AG04450 (cell line): ENCODE data around the gene PLEKHH1. TPM values are rescaled to one million over a fixed set of nuclear protein-coding genes. Genes with fewer than 3 reads are reported as not detected.

Source experiments
- CTCF ChIA-PET: fragments of 300-600, 350-600 bp; formaldehyde crosslinking; extraction: SDS; loops from one replicate; lab custom pipeline; 2022; ENCODE audit warnings: antibody characterized with exemption, inconsistent platforms; lab: Charles Lee
- POLR2A ChIA-PET: fragments of 350-600 bp; formaldehyde crosslinking; extraction: SDS; loops from one replicate; lab custom pipeline; 2021; ENCODE audit warnings: antibody characterized with exemption, inconsistent platforms; lab: Yijun Ruan, JAX
- DNase-seq: peaks from one replicate; pipeline ENCODE4 v3.0.0-alpha.2; 2011; ENCODE audit warnings: low read depth, low spot score
- H3K27ac ChIP-seq: one replicate; pipeline ENCODE4 v1.5.1; 2012; ENCODE audit warnings: low read depth, low read length, control low read depth
- H3K27me3 ChIP-seq: one replicate; pipeline ENCODE4 v1.6.0; 2012; ENCODE audit warnings: low read length; ENCODE audit not compliant: control insufficient read depth, insufficient read depth
- H3K4me3 ChIP-seq: 2 replicates; pipeline ENCODE4 v1.5.1; 2011; ENCODE audit warnings: mild to moderate bottlenecking, low read depth, low read length, control low read depth
- H3K9me3 ChIP-seq: 2 replicates; pipeline ENCODE4 v1.5.1; 2012; ENCODE audit warnings: low read length; ENCODE audit not compliant: control insufficient read depth, insufficient read depth
- polyA plus RNA-seq: library from polyadenylated mRNA; depleted of rRNA; stranded (reverse); fragments of >200 nt; gene quantifications from 2 replicates; pipeline ENCODE4 v1.2.3, GENCODE V29; 2011
- TF ChIP-seq, protein P1 (sequence below): IDR thresholded peaks from 2 replicates; pipeline ENCODE4 v1.5.1; 2011; ENCODE audit warnings: low read depth, low read length, control low read depth, inconsistent platforms

Gene PLEKHH1
- polyA plus RNA-seq, 1 experiment = 0.19 TPM

GRCh38 chr14:67505254-67505653, 27.8 kb upstream of the PLEKHH1 start:
- ChIA-PET CTCF (no interaction called here), POLR2A (no interaction called here)
- H3K27ac ChIP-seq = no peak overlapping the region
- no peak overlapping the region for H3K4me3 ChIP-seq
- H3K9me3 ChIP-seq = no peaks in the 10 kb centered on the region
- peaks cover 8% of the 10 kb centered on the region for H3K27me3 ChIP-seq
- no peak for DNase-seq
- TF ChIP-seq, protein P1, sequence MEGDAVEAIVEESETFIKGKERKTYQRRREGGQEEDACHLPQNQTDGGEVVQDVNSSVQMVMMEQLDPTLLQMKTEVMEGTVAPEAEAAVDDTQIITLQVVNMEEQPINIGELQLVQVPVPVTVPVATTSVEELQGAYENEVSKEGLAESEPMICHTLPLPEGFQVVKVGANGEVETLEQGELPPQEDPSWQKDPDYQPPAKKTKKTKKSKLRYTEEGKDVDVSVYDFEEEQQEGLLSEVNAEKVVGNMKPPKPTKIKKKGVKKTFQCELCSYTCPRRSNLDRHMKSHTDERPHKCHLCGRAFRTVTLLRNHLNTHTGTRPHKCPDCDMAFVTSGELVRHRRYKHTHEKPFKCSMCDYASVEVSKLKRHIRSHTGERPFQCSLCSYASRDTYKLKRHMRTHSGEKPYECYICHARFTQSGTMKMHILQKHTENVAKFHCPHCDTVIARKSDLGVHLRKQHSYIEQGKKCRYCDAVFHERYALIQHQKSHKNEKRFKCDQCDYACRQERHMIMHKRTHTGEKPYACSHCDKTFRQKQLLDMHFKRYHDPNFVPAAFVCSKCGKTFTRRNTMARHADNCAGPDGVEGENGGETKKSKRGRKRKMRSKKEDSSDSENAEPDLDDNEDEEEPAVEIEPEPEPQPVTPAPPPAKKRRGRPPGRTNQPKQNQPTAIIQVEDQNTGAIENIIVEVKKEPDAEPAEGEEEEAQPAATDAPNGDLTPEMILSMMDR = no peak

- Histone ChIP-seq H3K4me3 (no peak overlapping the region), H3K27ac (no peak overlapping the region), H3K9me3 (no peaks in the 10 kb centered on the region), H3K27me3 (peaks cover 26% of the 10 kb centered on the region)
- DNase-seq = no peak
- TF ChIP-seq, protein P1 = no peak
- POLR2A ChIA-PET = no interaction called here
- CTCF ChIA-PET = interaction anchor here (1.3 to 6.6 kb wide), 2 partner anchors 17 to 195 kb away, joined by 5 to 32 read pairs; no protein-coding TSS in a partner anchor
Observed at GRCh38 chr14:67508956-67509355, 24.1 kb upstream of the PLEKHH1 start.

GRCh38 chr14:67510121-67510520, 23.0 kb upstream of the PLEKHH1 start:
- TF ChIP-seq, protein P1 = no peak
- no peak for DNase-seq
- no peak overlapping the region for H3K27ac ChIP-seq
- H3K27me3 ChIP-seq = peaks cover 33% of the 10 kb centered on the region
- no peaks in the 10 kb centered on the region for H3K9me3 ChIP-seq
- CTCF ChIA-PET = interaction anchor here (0.9 to 6.6 kb wide), 2 partner anchors 16 to 61 kb away, joined by 5 to 32 read pairs; no protein-coding TSS in a partner anchor
- POLR2A ChIA-PET = no interaction called here
- H3K4me3 ChIP-seq = no peak overlapping the region

DNA sequence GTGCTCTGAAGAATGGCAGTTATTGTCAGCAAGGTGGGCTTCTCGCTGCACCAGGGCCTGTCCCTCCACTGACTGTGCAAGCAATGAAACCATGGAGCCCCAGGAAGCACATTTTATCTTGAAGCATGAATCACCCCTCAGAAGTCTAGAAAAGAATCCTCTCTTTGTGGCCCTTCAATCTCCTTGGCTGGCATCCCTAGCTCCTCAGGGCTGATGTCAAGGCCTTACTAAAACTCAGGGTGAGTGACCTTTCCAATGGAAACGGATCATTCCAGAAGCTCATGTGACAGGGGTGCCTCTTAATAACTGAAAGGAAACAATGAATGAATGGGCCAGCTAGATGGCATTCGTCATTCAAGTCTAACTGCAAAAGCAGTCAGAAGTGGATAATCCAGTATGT, 22.3 kb upstream of the PLEKHH1 start:
- no peak overlapping the region for H3K4me3 ChIP-seq
- TF ChIP-seq, protein P1 = no peak
- POLR2A ChIA-PET = no interaction called here
- no peaks in the 10 kb centered on the region for H3K9me3 ChIP-seq
- no peak overlapping the region for H3K27ac ChIP-seq
- no peak for DNase-seq
- CTCF ChIA-PET = interaction anchor here (6.6 kb wide), 1 partner anchor 16 kb away, joined by 32 read pairs; no protein-coding TSS in a partner anchor
- H3K27me3 ChIP-seq = peaks cover 32% of the 10 kb centered on the region

DNA sequence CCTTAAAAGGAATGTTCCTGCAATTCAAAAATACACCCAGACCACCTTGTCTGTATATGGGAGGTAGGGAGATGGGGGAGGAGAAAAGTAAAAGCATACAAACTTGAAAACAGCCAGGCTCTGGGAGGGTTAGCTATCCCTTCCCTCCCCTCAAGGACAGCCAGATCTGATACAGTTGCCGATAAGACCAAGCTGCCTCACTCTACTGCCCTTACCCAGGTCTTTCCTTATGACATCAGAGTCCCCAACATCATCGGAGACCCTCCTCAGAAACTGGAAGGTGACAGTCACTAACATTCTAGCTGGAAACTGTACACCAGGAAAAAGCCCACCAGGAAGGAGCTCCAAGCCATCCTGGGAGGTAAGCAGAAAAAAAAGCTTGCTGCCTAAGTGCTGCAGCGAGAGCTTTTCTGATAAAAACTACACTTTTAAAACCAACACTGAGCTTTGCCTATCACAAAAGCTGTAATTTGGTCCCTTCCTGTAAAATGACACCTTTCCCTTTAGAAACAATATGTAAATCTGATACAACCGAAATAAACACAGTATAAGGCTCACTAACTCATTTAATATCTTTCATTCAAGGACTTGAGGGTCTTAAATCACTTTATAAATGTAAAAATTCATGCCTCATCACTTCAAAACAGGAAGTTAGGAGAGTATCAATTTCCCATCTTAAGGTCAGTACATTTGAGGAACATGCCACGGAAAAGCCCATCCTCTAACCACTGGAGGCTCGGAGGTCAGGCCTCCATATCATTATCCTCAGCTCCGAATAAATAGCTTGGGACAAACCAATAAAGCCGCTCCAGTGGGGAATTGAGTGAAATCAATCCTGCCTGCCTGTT, 20.4 kb upstream of the PLEKHH1 start:
- TF ChIP-seq, protein P1 = no peak
- Histone ChIP-seq H3K27ac (no peak overlapping the region), H3K9me3 (no peaks in the 10 kb centered on the region), H3K27me3 (peaks cover 49% of the 10 kb centered on the region), H3K4me3 (no peak overlapping the region)
- no peak for DNase-seq
- ChIA-PET CTCF (interaction anchor here (1.1 to 6.6 kb wide), 3 partner anchors 14 to 86 kb away, joined by 3 to 32 read pairs (median 5); no protein-coding TSS in a partner anchor), POLR2A (no interaction called here)
